ENCODE results near the gene PARN.
A peak's percentile ranks its signal among the peaks of the same experiment; 100 is the strongest.
"Not testable (repeated sequence)": the region's sequence is repeated elsewhere in the genome, so short reads cannot be mapped to it uniquely, and the experiment has no call there.

Gene PARN

GRCh38 chr16:14427371-14427948, 202.6 kb downstream of the PARN start:
- DNase-seq: no peak

DNA sequence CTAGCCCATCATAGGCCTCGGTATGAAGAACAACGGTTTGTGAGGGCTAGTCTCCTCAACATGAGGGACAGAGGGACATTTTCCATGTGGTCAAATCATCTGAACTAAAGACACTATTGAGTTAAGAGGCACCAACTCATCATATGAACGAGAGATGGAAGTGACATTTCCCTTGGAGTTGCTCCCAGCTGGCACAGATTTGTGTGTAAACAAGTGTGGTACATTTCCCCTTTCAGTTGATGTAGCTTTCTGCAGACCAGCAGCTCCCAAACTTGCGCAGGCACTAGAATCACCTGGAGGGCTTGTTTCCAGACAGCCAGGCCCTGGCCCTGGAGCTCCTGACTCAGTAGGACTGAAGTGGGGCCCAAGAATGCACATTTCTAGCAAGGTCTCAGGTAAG, 205.5 kb downstream of the PARN start:
- no peak for DNase-seq

DNA sequence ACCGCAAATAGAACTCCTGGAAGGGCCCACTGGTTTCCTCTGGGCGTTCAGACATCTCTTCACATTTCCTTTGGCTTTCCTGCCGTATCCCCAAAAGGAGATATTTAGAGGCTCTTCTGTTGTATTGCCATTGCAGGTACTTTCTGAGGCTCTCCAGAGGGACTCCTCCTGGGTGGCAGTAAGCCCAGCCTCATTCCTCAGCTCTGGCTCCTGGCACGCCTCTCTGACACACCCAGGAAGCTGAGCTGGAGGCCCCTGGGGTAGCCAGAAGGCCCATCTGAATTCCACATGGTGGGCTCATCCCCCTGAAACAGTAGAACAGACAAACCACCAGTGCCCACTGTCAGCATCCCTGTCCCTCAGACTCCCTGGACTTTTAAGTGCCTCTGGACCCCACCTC, 206.7 kb downstream of the PARN start:
- DNase-seq: no peak

GRCh38 chr16:14420721-14421488, 209.2 kb downstream of the PARN start:
- DNase-seq: no peak

DNA sequence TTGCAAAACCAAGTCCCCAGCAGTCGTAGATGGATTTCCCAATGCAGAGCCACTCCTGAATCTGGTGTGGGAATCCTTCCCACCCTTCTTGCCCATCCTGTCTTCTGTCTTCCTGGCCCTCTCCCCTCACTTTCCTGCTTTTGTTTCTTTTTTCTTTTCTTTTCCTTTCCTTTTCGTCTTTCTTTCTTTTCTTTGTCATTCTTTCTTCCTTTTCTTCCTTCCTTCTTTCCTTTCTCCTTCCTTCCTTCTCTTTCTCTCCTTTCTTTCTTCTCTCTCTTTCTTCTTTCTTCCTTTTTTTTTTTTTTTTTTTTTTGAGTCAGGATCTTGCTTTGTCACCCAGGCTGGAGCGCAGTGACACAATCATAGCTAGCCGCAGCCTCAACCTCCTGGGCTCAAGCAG, 209.8 kb downstream of the PARN start:
- not testable (repeated sequence) for DNase-seq

- no peak for DNase-seq
Measured at GRCh38 chr16:14419817-14420216, 210.2 kb downstream of the PARN start.

GRCh38 chr16:14418795-14419225, 211.2 kb downstream of the PARN start:
- no peak for DNase-seq

- no peak for DNase-seq
Measured at GRCh38 chr16:14416184-14416583, 213.9 kb downstream of the PARN start.

GRCh38 chr16:14415291-14415690, 214.8 kb downstream of the PARN start:
- no peak for DNase-seq

GRCh38 chr16:14409563-14409962, 220.5 kb downstream of the PARN start:
- DNase-seq: no peak

DNA sequence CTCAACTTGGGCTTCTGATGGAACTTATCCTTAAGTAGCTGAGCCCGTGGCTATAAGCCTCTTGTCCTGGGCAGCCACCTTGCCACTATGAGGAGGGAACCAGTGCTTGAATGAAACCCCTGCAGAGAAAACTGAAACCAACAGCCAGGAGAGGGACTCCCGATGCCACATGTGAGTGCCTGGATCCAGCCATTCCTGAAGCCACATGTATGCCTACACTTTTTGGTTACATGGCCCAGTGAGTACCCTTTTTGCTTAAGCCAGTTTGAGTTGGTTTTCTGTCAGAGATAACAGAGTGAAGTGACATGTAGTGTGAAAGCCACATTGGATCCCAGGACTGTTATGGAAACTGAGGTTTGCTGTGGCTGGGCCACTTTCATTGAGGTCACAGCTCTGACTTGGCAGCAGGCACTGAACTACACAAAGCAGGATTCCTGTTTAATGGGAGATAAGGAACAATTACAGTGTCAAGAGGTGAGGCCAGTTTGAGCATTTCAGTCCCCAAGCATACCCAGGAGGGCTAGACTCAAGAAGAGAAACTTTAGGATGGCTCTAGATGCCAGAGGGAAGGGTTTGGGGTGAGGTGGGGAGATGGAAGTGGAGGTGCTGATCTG, 222.2 kb downstream of the PARN start:
- DNase-seq: no peak

DNA sequence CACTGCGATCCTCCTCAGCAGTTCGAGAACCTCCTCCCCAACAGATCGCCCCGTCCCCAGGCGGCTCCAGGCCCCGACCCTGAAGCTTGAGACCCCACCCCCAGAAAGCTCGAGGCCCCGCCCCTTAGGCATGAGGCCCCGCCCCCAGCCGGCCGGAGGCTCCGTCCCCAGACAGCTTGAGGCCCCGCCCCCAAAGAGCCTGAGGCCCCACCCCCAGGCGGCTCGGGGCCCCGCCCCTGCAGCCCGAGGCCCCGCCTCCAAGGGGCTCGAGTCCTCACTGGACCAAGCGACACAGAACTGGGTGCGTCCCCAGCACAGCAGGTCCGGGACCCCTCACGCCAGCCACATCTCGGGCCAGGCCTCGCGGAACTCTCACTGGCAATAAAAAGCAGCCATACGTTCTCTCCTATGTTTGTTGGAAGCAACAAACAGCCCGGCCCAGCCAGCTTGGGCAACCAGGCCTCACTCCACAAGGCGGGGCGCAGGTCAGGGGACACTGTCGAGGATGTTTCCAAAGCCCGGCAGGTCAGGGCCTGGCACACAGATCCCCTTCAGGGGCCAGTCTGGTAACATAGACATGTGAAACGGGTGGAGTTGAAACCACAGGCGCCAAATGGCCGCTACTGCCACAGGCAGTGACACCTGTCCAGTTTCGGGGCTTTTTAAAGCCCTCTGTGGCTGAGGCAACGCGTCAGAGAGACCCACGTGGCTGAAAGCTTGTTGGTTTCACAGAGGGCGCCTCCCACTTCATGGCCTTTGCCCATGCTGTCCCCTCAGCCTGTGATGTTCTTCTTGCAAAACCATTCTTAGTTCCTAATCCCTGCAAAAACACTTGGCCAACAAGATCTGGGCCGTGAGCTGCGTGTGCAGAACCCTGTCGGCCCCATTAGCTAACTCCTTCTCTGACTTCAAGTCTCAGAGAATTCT, 224.2 kb downstream of the PARN start:
- DNase-seq: peak; percentile 32 to 55

DNA sequence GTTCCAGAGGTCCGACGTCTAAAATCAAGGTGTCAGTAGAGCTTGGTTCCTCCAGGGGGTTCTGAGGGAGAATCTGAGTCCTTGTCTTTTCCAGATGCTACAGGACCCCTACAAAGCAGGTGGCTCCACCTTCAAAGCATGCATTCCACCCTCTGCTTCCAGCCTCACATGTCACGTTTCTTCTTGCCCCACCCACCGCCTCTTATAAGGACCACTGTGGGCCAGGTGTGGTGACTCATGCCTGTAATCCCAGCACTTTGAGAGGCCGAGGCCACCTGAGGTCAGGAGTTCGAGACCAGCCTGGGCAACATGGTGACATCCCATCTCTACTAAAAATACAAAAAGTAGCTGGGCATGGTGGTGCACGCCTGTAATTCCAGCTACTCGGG, 227.1 kb downstream of the PARN start:
- not testable (repeated sequence) for DNase-seq

- DNase-seq: not testable (repeated sequence)
Measured at GRCh38 chr16:14402114-14403000, 227.7 kb downstream of the PARN start.

- not testable (repeated sequence) for DNase-seq
Measured at GRCh38 chr16:14401711-14402061, 228.4 kb downstream of the PARN start.

DNA sequence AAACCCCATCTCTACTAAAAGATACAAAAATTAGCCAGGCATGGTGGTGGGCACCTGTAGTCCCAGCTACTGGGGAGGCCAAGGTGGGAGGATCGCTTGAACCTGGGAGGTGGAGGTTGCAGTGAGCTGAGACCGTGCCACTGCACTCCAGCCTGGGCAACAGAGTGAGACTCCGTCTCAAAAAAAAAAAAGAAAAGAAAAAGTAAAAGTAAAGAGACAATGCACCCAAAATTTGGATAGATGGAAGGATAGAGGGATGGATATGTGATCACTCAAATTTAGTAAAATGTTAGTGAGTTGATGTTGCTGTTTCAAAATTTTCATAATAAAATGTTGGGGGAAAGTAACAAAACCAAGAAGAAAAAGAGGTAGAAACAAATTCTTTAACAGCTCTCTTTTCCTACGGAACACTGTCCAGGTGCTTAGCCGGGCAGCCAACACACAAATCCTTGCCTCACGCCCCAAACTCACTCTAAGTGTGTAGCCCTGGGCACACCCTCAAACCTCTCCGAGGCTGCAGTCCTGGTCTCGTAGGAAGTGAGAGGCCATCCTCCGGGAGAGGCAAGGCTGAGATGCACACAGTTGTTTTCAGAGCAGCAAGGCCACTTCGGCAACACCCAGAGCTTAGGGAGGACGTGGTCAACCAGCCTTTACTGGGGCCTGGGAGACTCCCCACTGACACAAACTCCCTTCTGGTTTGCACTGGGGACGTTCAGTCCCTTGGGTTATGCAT, 228.9 kb downstream of the PARN start:
- not testable (repeated sequence) for DNase-seq

DNA sequence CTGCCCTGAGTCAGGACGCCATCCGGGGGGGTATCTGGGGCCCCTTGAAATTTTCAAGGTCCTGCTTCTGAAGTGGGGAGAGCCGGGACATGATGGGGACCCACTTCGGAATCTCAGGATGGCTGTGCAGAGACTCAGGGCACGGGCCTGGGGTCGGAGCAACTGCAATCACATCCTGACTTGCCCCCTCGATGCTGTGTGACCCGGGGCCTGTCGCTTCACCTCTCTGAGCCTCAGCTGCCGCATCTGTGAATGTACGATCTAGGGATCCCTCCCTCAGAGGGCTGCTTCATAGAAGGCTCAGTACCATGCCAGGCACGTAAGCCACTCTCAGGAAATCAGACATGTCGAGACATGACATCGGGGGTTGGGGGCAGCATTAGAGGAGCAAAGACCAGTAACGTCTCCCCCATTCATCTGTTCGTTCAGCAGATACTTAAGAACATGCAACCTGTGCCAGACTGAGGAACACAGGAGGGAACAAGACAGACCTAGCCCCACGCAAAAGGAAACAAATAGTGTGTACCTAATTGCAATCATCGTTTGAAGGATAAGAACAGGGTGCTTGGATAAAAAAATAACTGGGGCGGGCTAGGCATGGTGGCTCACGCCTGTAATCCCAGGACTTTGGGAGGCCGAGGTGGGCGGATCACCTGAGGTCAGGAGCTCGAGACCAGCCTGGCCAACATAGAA, 229.6 kb downstream of the PARN start:
- DNase-seq: no peak

DNA sequence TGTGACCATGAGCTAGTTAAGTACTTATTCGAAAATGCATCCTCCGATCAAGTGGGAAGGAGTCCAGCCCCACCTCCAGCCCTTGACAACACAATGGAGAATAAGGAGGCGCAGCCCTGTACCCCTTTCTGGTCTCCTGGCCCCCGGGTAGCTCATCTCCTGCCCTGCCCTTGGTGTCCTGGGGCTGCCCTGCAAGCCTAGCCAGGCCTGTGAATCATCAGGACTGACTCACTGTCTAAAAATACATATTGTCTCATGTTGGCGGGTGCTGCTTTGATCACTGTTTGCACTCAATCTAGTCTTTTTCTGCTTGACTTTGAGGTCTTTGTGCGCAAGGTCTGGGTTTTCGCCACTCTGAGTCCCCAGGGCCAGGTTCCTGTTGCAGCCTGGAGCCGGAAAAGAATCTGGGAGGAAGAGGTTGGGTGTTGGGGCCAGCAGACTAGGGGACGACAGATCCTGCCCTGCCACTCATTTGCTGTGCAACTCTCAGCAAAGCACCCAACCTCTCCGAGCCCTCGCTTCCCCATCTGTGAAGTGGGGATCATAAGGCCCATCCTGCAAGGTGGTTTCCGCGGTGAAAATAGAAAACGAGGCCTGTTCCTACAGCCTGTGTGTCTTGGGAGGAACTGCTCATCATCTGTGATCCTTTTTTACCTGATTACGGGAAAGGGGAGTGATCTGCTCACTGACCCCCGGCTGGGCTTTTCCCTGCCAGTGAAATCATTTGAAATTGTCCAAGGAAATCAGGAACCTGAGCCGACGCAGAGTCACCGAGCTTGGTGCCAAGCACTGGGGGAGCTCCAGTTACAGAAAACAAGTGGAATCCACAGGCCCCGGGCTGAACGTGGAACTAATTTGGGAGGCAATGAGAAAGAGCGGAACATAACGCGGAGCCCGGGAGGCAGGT, 230.4 kb downstream of the PARN start:
- peak in 1 of 2 experiments; percentile 18 for DNase-seq

- no peak for DNase-seq
Measured at GRCh38 chr16:14398014-14398717, 231.9 kb downstream of the PARN start.

All from SHP77 (cell line).